Right forelimb (tissue), 1 donor: Measurements from ENCODE around the gene PEPD.

Experiments used
- DNase-seq: peaks from one replicate; pipeline ENCODE4 v3.0.0-alpha.2; 2018

The PEPD gene

DNA sequence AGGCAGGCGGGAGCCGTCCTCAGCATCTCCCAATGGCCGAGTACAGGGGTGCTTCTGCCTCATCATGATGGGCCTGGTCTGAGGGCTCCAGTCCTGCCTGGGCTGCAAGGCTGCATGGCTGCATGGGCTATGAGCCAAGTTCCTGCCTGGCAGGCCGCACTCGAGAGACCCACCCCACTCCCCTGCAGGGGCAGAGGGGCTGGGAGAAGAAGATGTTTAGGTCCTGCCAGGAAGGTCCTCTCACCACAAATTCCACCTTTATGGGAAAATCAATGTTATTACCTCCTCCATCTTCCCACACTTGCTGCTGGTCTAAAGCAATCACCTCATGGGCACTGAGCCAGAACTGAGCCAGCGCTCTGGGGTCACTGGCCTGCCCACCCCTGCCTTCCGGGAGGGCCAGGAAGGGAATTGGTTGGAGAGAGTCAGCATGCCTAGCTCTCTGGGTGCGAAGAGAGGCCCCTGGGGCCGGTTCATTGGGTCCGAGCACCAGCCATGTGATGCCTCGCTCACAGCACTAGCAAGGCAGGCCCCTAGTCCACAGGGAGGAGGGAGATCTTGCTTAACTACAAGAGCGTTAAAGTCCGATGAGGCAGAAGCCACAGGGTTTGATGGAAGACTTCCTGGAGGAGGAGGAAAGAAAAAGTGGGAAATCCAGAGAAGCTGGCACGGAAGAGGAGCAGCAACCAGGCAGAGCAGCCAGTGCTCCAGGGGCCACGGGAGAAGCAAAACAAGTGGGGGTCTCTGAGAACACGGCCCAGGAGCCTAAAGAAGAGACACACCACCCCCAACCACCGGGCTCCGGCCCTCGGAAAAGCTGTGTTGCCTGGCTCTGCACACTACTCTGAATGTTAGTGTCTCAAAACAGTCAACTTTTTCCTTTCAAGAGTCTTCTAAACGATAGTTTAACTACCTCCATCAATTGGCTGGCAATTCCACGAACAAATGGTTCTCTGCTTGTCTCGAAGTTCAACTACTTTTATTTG is 84.9 kb downstream of the PEPD start:
- peak; percentile 34 for DNase-seq

DNA sequence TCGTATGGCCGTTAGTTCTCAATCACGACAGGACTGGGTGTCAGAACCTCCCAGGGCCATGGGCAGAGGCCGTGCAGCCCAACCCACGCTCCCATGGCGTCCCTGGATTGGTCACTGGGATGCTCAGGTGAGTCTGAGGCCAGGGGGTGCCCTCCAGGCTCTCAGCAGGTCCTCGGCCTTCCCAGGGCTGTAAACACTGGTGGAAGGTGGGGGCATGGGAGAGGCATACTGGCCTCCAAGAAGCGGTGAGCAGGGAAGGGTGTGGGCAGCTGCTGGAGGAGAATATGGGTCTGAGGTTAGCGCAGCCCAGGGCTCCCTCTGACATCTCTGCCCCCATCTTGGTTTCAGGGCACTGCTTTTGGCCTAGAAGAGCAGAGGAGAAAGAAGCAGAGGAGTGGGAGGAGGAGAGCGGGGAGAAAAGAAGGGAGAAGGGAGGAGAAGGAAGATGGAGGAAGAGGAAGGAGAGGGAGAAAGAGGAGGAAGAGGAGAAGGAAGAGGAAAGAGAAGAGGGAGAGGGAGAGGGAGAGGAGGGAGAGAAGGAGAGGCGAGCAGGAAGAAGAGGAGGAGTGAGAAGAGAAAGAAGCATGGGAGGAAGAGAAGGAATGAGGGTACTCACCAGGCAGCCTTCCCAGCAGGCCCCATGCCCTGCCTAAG is 85.8 kb downstream of the PEPD start:
- peak; percentile 21 for DNase-seq

DNA sequence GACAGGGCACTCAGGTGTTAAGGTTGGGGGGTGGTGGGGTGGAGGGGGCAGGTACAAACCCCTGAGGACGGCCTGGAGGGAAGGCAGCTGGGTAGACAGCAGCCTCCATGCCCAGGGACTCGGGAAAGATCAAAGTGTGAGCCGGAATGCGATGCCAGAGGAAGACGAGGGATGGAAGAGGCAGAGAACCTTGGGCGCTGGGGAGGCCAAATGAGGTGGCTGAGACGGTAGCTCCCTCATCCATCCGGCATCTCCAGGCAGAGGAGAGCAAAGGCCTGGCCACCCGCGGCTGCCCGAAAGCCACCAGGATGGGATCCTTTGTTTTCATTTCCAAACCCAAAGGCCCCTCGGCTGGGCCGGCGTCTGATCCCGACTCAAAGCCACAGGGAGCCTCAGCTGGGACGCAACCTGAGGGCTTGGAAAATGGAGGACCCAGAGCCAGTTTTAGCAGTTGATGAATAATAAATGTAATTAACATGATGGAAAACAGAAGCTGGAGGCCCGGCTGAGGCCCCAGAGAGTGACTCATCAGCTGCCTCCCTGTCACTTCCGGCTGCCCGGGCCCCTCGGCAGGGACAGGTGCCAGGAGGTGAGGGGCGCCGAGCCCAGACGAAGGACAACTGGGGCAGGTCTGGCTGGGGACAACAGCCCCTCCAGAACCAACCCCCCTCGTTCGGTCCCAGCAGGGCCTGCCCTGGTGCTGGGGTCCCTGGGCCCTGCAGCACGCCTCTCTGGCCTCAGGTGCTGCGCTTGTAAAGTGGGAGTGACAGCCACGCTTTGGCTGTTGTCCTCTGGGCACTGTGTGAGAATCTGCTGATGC is 86.5 kb downstream of the PEPD start:
- peak; percentile 27 for DNase-seq

DNA sequence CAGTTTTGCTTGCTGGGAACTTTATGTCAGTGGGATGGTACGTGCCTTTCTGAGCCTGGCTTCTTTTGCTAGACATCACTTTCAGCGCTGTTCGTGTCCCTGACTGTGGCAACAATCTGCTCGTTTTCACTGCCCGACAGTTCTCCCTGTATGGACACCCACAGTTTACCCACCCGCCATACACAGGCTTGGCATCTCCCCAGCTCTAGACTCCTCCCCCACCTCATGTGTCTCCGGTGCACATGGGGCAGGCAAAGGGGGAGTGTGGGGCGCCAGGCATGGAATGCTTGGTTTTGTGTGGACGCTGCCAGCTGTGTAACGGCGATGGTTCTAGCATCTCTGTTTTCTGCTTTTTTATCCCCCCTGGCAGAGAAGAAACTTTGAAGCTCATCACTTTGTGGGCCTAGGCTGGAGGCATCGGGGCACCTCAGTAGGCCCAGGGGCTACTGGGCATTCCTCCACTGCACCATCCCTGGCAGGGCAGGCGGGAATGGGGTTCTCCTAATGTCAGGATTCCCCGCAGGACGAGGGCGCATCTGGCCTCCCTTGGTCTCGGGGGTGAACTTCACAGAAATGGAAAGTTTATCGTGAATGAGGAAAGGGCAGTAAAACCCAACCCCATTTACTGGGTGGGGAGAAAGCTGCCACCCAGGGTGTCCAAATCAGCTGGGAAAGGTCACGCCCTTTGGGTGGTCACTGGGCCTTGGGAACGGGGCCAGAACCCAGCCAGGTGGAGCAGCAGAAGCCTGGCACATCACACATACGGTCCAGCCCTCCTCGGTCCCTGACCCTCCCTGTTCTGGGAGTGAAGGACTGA is 87.3 kb downstream of the PEPD start:
- peak; percentile 35 for DNase-seq

DNA sequence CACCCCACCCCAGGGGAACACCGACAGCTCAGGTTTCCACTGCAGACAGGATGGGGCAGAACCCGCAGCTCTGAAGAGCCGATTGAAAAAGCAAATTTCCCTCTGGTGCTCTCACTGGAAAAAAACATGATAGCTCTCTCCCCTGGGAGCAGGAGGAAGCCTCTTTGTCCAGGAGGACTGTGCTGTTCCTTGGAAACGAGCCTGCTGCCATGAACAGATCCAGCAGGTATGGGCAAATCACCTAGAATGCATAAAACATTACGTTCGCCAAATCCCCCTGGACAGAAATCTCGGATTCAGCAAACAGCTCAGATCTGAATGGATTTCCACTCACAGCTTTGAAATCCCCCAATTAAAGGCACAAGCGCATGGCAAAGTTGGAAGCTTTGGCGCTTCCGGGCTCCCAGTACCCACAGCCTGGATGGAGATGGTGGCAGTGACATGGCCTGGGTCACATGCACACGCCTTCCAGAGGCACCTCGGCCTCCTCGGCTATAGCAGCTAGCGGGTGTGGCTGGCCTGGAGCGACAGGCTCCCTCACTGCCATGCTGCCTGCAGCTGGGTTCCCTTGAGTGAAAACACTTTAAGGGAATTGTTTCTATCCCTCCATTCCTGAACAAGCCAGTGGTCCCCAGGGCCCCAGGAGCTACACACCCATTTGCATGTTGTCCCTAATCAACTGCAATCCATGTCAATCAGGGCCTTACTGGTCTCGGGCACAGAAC is 89.0 kb downstream of the PEPD start:
- DNase-seq: peak; percentile 24

DNA sequence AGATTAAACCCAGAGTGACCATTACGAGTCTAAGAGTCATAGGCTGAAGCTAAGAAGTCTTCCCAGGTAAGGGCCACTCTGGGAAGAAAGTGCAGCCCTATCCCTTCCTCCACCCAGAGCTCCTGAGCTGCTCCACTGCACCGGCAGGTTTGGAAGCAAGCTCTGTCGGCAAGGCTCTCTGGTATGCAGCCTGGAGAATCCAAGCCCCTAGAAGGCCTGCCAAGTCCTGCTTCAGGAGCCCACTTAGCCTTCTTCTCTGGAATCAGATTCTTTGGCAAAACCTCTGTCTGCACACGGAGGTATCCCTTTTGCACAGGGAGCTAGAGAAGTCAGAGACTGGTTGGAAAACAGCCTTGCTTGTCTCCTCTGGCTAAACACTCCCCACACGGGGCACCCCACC is 89.6 kb downstream of the PEPD start:
- peak; percentile 42 for DNase-seq

DNA sequence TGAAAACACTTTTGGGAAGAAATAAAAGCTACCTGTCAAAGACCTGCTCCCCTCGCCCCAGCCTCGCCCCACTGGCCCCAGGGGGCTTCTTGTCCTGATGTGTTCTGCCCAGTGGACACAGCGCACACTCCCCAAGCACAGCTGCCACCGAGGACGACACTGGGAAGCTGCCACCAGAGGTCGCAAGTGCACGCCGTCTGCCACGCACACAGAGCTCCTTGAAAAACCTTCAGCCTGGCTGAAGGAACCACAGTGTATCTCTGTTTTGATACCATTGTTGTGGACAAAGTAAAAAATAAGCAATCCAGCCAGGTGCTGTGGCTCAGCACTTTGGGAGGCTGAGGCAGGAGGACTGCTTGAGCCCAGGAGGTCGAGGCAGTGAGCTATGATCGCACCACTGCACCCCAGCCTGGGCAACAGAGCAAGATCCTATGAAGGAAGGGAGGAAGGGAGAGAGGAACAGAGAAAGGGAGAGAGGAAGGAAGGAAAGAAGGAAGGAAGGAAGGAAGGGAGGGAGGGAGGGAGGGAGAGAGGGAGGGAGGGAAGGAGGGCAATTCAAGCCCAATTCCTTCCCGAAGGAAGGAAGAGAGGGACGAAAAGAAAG is 90.8 kb downstream of the PEPD start:
- DNase-seq: peak; percentile 83

DNA sequence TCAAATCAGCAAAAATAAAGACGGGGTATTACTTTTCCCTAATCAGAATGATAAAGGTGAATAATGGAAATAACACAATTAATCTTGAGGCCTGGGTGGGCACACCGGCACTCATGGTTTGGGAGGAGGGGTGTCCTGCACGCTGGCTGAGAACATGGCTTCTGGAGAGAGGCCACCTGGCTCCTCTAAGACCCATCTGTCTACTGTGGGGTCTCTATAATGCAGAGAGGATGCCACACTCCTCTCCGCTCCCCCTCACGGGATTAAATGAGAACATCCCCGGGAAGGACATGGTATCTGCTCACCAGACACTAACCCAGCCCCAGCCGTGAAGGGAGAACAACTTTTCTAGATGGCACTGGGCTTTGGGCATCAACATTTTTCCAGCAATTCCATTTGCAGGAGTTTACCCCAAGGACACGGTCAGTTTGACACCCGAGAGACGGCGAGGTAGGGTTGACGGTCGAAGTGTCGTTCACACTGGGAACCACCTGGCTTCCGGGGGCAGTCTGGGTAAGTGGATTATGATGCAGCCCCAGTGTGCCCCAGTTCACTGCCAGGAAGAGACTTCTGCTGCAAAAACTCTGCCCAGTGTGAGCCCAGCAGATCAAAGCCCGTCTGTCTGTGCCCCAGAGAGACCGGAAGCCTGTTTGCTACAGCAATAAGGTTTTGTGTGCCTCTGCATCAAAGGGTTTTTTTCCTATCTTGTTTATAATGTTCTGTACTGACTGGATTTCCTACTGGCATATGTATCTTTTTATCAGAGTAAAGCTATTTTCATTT is 91.5 kb downstream of the PEPD start:
- DNase-seq: no peak

DNA sequence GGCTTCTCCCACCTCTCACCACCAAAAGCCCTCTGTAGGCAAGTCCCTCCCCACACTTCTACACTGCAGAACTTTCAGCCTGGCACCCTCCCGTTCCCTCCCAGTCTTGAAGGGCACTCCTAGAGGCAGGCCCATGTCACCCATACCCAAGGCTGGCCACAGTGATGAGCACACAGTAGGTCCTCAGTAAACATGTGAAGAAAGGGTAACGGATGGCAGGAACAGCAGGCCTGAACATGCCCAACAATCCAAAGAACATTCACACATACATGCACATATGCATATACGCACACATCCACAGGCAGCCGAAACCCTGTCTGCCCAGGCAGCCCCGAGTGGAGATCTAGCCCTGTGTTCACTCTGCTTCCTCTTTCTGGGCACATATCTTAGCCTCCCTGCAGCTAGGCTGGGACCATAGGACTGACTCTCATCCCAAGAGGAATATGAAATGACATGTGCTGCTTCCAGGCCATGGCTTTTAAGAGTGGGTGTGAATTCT is 92.9 kb downstream of the PEPD start:
- no peak for DNase-seq

DNA sequence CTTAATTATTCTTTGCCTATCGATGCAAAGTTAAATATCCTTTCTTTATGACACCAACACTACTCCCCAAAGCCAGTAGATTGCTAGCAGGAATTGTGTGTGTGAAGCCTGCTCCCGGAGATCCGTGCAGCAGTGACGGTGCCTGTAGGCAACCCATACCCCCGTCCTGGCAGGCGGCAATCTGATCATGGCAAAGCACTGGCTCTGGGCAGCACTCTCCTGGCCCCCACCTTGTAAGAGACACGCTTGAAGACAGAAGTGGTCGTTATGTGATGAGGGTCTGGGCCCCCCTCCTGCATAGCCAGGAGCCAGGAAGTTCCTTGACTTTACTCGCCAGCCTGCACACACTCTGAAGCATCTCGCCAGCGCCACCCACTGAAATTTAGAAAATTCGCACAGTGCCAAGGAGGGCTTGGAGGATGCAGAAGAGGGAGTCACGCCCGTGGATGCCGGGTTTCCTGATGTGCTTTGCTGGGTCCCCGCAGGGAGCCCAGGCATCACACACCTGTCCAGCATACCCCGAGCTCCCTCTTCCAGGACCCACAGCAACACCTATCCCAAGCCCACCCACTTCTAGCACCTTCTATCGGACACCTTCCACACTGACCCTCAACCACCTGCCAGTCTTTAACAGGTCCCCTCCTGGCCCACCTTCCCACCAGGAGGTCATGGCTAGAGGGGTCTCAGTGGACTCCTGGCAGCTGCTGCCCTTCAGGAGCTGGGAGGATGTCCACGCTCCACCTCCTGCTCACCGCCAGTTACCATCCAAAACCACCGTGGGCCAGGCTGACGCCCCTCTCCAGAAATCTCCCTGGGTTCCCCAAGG is 93.6 kb downstream of the PEPD start:
- DNase-seq: peak; percentile 37

DNA sequence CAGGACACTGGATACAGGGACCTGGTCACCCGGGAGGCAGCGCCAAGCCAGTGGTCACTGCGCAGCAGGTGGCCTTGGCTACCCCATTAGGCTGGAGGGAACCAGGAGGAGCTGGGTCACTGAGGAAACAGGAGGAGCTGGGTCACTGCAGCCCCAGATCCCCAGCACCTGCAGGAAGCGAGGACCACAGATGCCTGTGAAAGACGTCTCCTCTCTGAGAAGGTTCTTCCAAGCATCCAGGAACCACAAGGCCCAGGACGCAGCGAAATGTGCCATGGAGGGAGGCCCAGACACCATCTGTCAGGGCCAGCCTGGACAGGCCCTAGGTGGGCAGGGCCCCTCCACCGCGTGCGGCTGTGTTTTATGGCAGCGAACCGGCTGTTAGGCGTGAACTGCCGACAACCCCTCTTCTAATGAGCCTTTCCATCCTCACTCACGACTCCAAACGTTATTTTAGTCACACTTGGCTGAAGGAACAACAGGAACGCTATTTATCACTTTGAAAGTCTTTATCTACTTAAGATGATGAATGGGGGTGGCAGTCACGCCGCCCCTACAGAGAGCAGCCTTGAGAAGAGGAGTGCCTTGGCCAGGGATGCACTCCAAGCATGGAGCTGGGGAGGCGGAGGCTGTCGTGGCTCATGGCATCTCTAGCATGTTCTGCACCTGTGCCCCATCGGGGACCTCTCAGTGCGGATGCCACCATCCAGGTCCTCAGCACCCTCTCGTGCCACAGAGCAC is 94.8 kb downstream of the PEPD start:
- DNase-seq: no peak

DNA sequence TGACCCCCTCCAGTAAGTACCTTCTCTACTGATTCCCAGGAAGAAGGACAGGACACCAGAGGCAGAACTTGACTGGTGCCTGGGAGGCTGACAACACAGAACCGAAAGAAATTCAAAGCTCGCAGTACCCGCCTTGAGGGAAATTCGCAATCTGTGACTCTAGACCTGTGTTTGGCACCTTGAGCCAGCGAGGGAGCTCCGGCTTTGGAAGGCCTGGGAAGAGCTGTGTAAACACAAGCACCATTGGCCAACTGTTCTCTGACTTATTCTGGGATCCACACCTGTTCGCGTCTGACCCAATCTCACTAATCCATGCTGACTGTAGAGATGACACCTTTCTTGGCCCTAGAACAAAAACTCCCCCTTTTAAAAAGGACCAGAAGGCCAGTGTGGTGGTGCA is 97.4 kb downstream of the PEPD start:
- DNase-seq: no peak

DNA sequence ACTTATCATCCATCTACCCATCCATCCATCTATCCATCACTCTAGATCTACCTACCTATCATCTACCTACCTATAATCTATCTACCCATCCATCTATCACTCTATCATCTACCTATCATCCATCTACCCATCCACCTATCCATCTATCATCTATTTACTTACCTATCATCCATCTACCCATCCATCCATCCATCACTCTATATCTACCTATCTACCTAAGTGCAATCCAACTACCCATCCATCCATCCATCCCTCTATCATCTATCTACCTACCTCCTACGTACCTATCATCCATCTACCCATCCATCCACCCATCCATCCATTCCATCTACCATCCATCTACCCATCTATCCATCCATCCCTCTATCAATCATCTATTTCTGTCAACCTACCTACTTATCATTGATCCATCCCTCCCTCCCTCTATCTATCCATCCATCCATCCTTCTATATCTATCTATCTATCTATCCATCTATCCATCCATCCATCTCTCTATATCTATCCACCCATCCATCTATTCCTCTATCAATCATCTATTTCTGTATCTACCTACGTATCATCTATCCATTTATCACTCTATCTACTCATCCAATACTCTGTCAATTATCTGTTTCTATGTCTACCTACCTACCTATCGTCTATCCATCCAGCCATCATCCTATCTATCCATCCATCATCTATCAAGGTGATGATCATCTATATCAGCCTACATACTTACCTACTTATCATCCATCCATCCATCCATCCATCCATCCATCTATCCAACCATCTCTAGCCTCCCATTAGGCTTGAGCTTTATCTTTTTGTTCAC is 99.0 kb downstream of the PEPD start:
- DNase-seq: no peak

DNA sequence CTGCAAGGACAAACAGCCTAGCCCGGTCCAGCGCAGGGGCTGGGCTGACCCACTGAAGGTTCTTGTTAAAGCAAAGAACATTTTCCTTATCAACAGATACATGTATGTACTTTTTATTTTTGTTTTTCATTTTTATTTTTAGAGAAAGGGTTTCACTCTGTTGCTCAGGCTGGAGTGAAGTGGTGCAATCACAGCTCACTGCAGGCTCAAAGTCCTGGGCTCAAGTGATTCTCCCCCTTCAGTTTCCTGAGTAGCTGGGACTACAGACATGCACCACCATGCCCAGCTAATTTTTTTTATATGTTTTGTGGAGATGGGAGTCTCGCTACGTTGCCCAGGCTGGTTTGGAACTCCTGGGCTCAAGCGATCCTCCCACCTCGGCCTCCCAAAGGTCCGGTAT is 100.2 kb downstream of the PEPD start:
- no peak for DNase-seq

DNA sequence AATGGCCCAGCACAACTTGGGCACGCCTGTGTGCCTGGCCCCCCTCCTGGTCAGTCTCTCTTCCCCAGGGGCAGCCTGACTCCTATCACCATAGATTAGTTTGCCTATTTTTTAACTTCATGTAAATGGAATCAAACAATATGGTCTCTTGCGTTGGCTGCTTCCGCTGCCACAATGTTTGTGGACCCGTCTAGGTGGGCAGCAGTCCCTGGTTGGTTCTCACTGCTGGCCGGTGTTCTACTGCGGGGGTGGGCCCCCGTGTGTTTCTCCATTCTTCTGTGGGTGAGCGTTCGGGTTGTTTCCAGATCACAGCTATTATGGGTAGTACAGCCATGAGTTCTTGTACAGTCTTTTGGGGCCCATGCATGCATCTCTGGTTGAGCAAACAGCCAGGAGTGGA is 100.8 kb downstream of the PEPD start:
- no peak for DNase-seq

DNA sequence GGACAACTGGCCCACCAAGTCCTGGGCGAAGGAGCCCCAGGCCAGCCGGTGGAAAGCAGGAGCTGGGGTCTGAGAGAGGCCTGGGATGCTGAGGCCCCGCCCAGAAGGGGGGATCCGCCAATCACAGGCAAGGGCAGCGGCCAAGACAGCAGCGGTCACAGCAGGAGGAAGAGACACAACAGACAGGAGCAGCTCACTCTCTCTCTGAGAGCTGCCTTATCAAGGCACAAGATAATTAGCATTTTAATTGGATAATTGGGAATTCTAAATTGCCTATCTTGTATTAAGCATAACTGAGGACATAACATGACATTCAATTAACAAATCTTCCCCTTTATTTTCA is 101.8 kb downstream of the PEPD start:
- no peak for DNase-seq

DNA sequence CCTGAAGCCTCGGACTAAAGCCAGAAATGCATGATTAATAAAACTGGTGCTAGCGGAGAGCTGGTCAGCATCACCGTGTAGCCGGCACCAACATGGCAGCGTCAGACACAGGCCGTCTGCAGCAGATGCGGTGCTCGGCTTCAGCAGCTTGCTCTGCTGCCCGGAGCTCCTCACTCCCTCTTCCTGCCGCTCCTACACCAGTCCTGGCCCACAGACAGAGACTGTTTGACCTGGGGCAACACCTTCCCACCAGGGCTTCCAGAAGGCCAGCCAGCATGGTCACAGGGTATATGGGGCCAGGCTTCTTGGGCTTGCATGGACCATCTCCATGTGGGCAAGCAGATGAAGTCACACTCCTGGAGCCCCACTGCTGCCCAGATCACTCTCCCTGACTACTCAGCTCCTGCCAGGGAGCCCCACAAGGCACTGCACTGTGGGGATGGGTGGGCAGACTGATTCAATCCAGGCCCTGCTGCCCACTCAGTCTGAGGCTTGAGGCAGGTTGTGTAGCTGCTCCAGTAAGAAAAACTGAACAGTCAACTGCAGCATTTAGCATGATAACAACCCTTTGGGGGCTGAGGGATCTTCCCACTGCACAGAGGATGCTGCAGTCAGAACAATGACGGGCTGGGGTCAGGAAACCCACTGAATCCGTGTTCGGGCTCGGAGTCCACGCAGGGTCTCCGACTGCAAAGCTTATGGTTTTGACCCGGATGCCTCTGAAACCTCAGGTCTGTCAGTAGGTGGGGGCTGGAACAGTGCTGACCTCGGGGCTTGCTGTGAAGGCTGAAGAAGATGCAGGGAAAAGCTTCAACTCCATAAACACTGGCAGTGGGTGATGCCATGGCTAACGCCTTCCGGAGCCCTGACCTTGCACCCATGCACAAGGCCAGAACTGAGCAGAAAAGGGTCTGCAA is 102.5 kb downstream of the PEPD start:
- DNase-seq: no peak
